ENCODE results near the gene PDE3B. TPM values are rescaled to one million over a fixed set of nuclear protein-coding genes. Genes with fewer than 3 reads are reported as not detected.
"Not testable (repeated sequence)": the region's sequence is repeated elsewhere in the genome, so short reads cannot be mapped to it uniquely, and the experiment has no call there.

Gene PDE3B
- total RNA-seq, 1 donor from 2014 or later, result 20.4 TPM

GRCh38 chr11:14638561-14638960 is 5.0 kb upstream of the PDE3B start:
- FAIRE-seq (no peak), DNase-seq (ENCODE audit: low spot score in 2 of 2) (no peak)

GRCh38 chr11:14641801-14642200 is 1.8 kb upstream of the PDE3B start:
- FAIRE-seq (no peak), DNase-seq (ENCODE audit: low spot score in 2 of 2) (no peak)

- no peak for DNase-seq (ENCODE audit: low spot score in 2 of 2)
- no peak for FAIRE-seq
Observed at GRCh38 chr11:14642453-14642852, 1.2 kb upstream of the PDE3B start.

GRCh38 chr11:14642873-14643696 is 519 bp upstream of the PDE3B start:
- no peak for FAIRE-seq
- DNase-seq (ENCODE audit: low spot score in 2 of 2), result peak in 1 of 2 donors; percentile 77

GRCh38 chr11:14644226-14645014 is 816 bp downstream of the PDE3B start:
- DNase-seq (ENCODE audit: low spot score in 2 of 2) (peak; percentile 38 to 50), FAIRE-seq (no peak)

GRCh38 chr11:14645015-14645912 is 1.7 kb downstream of the PDE3B start:
- DNase-seq (ENCODE audit: low spot score in 2 of 2) (peak; percentile 22 to 31), FAIRE-seq (no peak)

- DNase-seq (ENCODE audit: low spot score in 2 of 2), result no peak
- FAIRE-seq, result no peak
Observed at GRCh38 chr11:14645985-14646900, 2.6 kb downstream of the PDE3B start.

GRCh38 chr11:14650064-14650463 is 6.5 kb downstream of the PDE3B start:
- FAIRE-seq (no peak), DNase-seq (ENCODE audit: low spot score in 2 of 2) (no peak)

GRCh38 chr11:14653090-14653489 is 9.5 kb downstream of the PDE3B start:
- DNase-seq (ENCODE audit: low spot score in 2 of 2), result no peak
- FAIRE-seq, result no peak

- FAIRE-seq, result no peak
Observed at GRCh38 chr11:14655435-14655834, 11.8 kb downstream of the PDE3B start.

GRCh38 chr11:14656536-14657457 is 13.2 kb downstream of the PDE3B start:
- no peak for FAIRE-seq
- no peak for DNase-seq (ENCODE audit: low spot score in 2 of 2)

More at GRCh38 chr11:14655435-14655834, 11.8 kb downstream of the PDE3B start:
- DNase-seq (ENCODE audit: low spot score in 2 of 2), result no peak

- DNase-seq (ENCODE audit: low spot score in 2 of 2) (no peak), FAIRE-seq (no peak)
Observed at GRCh38 chr11:14657841-14658240, 14.2 kb downstream of the PDE3B start.

- FAIRE-seq; DNase-seq (ENCODE audit: low spot score in 2 of 2): not testable (repeated sequence)
Observed at GRCh38 chr11:14664926-14665325, 21.3 kb downstream of the PDE3B start.

GRCh38 chr11:14667329-14667728 is 23.7 kb downstream of the PDE3B start:
- not testable (repeated sequence) for FAIRE-seq; DNase-seq (ENCODE audit: low spot score in 2 of 2)

GRCh38 chr11:14668731-14669301 is 25.2 kb downstream of the PDE3B start:
- DNase-seq (ENCODE audit: low spot score in 2 of 2), result no peak
- FAIRE-seq, result no peak

GRCh38 chr11:14669499-14669898 is 25.9 kb downstream of the PDE3B start:
- no peak for DNase-seq (ENCODE audit: low spot score in 2 of 2)
- no peak for FAIRE-seq

GRCh38 chr11:14669958-14670357 is 26.4 kb downstream of the PDE3B start:
- FAIRE-seq (no peak), DNase-seq (ENCODE audit: low spot score in 2 of 2) (no peak)

- FAIRE-seq (no peak), DNase-seq (ENCODE audit: low spot score in 2 of 2) (no peak)
Observed at GRCh38 chr11:14672635-14673034, 29.0 kb downstream of the PDE3B start.
